GM12875 (cell line): ENCODE data around the gene SSNA1.

Source experiments
- H3K4me3 ChIP-seq: one replicate; pipeline ENCODE4 v1.5.1; 2011; ENCODE audit warnings: low read depth, low read length, control low read depth
- TF ChIP-seq, protein P1 (sequence below): IDR thresholded peaks from 2 replicates; pipeline ENCODE4 v1.5.1; 2011; ENCODE audit warnings: low read depth, mild to moderate bottlenecking, control low read depth, inconsistent platforms, low read length, moderate library complexity, borderline replicate concordance; ENCODE audit not compliant: insufficient read depth

Gene SSNA1

DNA sequence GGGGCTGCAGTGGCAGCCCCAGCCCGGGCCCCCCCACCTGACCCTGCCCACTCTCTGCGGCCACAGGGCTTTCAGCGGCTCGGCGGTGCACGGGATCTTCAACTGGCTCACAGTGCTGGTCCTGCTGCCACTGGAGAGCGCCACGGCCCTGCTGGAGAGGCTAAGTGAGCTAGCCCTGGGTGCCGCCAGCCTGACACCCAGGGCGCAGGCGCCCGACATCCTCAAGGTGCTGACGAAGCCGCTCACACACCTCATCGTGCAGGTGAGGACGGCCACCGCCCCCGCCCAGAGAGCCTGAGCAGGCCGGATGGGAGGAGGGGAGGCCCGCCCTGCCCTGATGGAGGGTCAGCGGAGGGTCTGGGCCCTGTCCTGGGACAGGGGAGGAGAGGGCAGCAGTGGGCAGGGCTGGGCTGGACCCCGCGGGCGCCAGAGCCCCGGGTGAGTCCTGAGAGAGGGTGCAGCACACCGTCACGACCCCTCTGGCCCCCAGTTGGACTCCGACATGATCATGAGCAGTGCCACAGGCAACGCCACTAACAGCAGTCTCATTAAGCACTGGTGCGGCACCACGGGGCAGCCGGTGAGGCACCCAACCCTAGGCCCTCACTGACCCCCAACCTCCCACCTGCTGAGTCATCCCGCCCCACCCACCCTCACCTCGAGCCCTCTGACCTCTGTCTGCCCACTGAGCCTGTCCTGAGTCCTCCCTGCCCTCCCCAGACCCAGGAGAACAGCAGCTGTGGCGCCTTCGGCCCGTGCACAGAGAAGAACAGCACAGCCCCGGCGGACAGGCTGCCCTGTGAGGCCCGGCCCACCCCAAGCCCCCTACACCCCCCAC is 44.9 kb downstream of the SSNA1 start:
- H3K4me3 ChIP-seq, result no peak overlapping the region
- TF ChIP-seq, protein P1, sequence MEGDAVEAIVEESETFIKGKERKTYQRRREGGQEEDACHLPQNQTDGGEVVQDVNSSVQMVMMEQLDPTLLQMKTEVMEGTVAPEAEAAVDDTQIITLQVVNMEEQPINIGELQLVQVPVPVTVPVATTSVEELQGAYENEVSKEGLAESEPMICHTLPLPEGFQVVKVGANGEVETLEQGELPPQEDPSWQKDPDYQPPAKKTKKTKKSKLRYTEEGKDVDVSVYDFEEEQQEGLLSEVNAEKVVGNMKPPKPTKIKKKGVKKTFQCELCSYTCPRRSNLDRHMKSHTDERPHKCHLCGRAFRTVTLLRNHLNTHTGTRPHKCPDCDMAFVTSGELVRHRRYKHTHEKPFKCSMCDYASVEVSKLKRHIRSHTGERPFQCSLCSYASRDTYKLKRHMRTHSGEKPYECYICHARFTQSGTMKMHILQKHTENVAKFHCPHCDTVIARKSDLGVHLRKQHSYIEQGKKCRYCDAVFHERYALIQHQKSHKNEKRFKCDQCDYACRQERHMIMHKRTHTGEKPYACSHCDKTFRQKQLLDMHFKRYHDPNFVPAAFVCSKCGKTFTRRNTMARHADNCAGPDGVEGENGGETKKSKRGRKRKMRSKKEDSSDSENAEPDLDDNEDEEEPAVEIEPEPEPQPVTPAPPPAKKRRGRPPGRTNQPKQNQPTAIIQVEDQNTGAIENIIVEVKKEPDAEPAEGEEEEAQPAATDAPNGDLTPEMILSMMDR, result no peak

GRCh38 chr9:137234055-137234697 is 45.7 kb downstream of the SSNA1 start:
- no peak overlapping the region for H3K4me3 ChIP-seq
- TF ChIP-seq, protein P1, result no peak

DNA sequence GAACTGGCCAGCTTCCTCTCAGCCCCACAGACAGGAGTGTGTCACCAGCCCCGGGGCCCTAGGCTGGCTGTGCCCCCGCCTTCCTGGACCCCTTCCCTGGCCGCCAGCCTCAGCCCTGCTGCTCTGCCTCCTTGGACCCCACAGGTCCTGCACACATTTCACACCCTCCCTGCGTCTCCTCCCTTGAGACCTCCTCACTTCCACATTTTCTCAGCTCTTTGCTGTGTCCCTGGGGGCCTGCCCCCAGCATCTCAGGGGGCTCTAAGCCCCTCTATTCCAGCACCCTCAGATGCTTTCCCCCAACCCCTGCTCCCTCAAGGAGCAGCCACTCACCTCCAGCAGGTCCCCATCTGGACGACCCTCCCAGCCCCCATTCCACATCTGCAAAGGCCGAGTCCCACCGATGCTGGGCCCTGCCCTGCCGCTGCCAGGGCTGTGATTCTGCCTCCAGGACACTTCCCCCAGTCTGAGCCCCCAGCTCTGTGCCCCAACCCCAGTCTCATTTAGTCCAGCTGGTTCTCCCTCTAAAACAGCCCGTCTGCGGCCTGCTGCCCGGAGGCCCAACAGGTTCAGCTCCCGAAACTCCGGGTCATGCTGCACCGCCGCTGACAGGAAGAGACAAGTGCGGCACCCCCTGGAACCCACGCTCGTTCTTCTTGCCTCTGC is 46.4 kb downstream of the SSNA1 start:
- H3K4me3 ChIP-seq, result no peak overlapping the region
- TF ChIP-seq, protein P1, result no peak

DNA sequence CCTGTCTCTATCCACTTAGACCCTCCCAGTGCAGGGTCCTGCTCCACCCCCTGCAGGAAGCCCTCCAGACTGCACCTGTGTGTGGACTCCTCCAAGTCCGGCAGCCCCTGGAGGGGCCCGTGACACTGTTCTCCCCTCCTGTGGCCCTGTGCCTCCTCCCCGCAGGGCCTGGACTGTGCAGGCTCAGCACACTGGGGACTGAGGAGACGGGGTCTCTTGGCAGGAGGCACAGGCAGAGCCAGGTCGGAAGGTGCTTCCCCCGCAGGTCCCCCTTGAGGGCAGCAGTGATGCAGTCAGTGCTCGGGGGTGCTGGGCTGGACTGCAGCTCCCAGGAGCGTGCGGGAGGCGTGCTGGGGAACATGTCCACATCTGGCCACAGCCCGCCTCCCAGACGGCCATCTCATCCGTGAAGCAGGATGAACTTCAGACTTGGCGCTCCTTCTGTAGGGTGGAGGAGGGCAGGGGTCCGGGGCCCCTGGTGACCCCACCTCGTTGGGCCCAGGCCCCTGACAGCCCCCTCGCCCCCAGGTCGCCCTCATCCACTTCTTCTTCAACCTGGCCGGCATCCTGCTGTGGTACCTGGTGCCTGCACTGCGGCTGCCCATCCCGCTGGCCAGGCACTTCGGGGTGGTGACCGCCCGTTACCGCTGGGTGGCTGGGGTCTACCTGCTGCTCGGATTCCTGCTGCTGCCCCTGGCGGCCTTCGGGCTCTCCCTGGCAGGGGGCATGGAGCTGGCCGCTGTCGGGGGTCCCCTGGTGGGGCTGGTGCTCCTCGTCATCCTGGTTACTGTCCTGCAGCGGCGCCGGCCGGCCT is 47.2 kb downstream of the SSNA1 start:
- TF ChIP-seq, protein P1, result peak; percentile 21; the same call in 1 of the 2 replicates

GRCh38 chr9:137236238-137236935 is 47.9 kb downstream of the SSNA1 start:
- TF ChIP-seq, protein P1, result peak; percentile 100
- peak overlapping the region; percentile 31 for H3K4me3 ChIP-seq

More for the DNA sequence above, 47.2 kb downstream of the SSNA1 start:
- H3K4me3 ChIP-seq, result no peak overlapping the region

DNA sequence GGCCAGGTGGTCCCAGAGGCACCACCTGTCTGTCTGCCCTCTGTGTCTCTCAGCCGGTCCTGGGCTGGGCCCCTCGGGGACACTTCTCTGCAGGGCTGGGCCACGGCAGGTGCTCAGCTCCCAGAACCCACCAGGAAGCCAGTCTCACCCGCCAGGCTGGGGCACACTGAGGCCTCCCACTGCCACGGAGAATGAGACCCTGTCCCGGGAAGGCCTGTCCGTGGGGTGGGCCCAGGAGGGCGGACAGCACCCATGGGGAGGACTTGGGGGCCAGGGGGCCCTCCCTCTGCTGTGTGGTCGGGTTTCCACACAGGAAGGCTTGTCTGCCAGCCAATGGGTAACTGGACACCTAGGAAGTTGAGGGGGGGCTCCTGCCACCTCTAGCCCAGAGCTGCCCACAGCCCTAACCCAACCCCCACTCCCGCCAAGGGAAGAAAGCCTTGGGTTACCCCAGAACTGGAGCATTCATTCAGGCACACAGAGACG is 48.5 kb downstream of the SSNA1 start:
- TF ChIP-seq, protein P1, result no peak
- H3K4me3 ChIP-seq, result peak overlapping the region; percentile 31
